Right forelimb (tissue), 1 donor: ENCODE data around the gene UST.

Experiments
- DNase-seq: peaks from one replicate; pipeline ENCODE4 v3.0.0-alpha.2; 2018

The UST gene

GRCh38 chr6:149074832-149075258 lies 328.0 kb downstream of the UST start:
- no peak for DNase-seq

- DNase-seq = no peak
Observed at GRCh38 chr6:149075616-149076354, 329.0 kb downstream of the UST start.

GRCh38 chr6:149076355-149076734 lies 329.5 kb downstream of the UST start:
- DNase-seq = no peak

GRCh38 chr6:149077208-149077607 lies 330.4 kb downstream of the UST start:
- DNase-seq = no peak

- no peak for DNase-seq
Observed at GRCh38 chr6:149078211-149078782, 331.5 kb downstream of the UST start.

GRCh38 chr6:149079456-149079855 lies 332.6 kb downstream of the UST start:
- no peak for DNase-seq

GRCh38 chr6:149079911-149080491 lies 333.2 kb downstream of the UST start:
- peak; percentile 64 for DNase-seq

GRCh38 chr6:149080511-149080910 lies 333.7 kb downstream of the UST start:
- no peak for DNase-seq

GRCh38 chr6:149081281-149081680 lies 334.5 kb downstream of the UST start:
- no peak for DNase-seq

- peak; percentile 87 for DNase-seq
Observed at GRCh38 chr6:149082320-149082719, 335.5 kb downstream of the UST start.

GRCh38 chr6:149084026-149084425 lies 337.2 kb downstream of the UST start:
- DNase-seq = no peak

- DNase-seq = no peak
Observed at GRCh38 chr6:149084808-149085556, 338.2 kb downstream of the UST start.

- no peak for DNase-seq
Observed at GRCh38 chr6:149085557-149085938, 338.7 kb downstream of the UST start.

- no peak for DNase-seq
Observed at GRCh38 chr6:149086363-149086762, 339.5 kb downstream of the UST start.

GRCh38 chr6:149087898-149088297 lies 341.1 kb downstream of the UST start:
- no peak for DNase-seq

GRCh38 chr6:149088361-149088760 lies 341.5 kb downstream of the UST start:
- DNase-seq = no peak

GRCh38 chr6:149089510-149089909 lies 342.7 kb downstream of the UST start:
- no peak for DNase-seq

GRCh38 chr6:149090937-149091336 lies 344.1 kb downstream of the UST start:
- DNase-seq = no peak

GRCh38 chr6:149093643-149094042 lies 346.8 kb downstream of the UST start:
- DNase-seq = no peak

- DNase-seq = no peak
Observed at GRCh38 chr6:149094156-149094555, 347.3 kb downstream of the UST start.

- no peak for DNase-seq
Observed at GRCh38 chr6:149094934-149095351, 348.1 kb downstream of the UST start.

- no peak for DNase-seq
Observed at GRCh38 chr6:149095842-149096241, 349.0 kb downstream of the UST start.

- no peak for DNase-seq
Observed at GRCh38 chr6:149097794-149098193, 351.0 kb downstream of the UST start.
